ENCODE measurements around the gene BTBD18. TPM values are rescaled to one million over a fixed set of nuclear protein-coding genes. Genes with fewer than 3 reads are reported as not detected.
A peak's percentile ranks its signal among the peaks of the same experiment; 100 is the strongest.

BTBD18 gene
- total and polyA plus RNA-seq, 10 of the 15 experiments (the other 5 are each of a cell fraction or from before 2014, with no cell fraction given), result 0.05 to 0.58 (median 0.19) TPM; not detected in 6

DNA sequence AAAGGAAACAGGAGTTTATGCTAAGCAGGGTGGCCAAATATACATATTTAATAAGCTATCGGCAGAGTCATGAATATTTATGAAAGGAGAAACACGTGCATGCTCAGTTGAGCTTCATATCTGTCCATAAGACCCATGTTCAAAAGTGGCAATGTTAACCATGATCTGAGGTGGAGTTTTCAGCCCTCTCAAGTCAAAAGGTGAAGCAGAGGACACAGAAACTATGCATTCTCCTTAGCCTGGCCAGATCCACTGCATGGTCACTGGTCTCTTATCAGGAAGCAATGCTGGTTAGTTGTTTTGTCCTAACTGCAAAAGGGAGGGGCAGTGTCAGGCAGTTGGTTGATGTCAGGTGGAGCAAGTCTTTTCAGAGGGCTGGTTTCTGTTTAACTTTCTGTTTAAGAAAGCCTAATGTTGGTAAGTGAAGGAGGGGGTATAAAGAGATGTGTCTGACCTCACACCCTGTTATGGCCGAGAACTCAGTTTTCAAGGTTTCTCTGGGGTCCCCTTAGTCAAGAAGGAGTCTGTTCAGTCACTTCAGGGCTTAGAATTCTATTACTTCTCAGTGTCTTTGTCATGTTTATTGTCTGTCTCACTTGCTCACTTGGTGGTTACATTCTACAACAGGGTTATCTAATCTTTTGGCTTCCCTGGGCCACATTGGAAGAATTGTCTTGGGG, 15.9 kb downstream of the BTBD18 start:
- ChIA-PET CTCF (interaction anchor here (0.9 to 1.0 kb wide), 3 partner anchors 16 to 65 kb away, joined by 3 to 4 read pairs (median 4); partner anchors contain the start of gene BTBD18), RAD21 (ENCODE audit: unreplicated experiment) (no interaction called here), POLR2A (interaction anchor here (0.5 to 0.6 kb wide), 2 partner anchors 10 to 793 kb away, joined by 3 to 4 read pairs; no protein-coding TSS in a partner anchor), SMC1A (ENCODE audit: uncharacterized antibody, unreplicated experiment) (interaction anchor here (1.1 to 1.4 kb wide), 2 partner anchors 22 to 65 kb away, joined by 3 to 4 read pairs; no protein-coding TSS in a partner anchor)
- no peak overlapping the region for H3K4me3 ChIP-seq
- H3K36me3 ChIP-seq (ENCODE audit: control insufficient read depth in 2 of 2, insufficient read depth in 2 of 2, low read length in 1 of 2), result peaks cover 9 to 13% of the 10 kb centered on the region in 2 experiments; a peak in 3 of 4 replicates
- no peaks in the 10 kb centered on the region for H3K9me3 ChIP-seq (replicated peaks; ENCODE audit: control insufficient read depth, insufficient read depth, low read length)
- H3K9ac ChIP-seq (ENCODE audit: control insufficient read depth, insufficient read depth, low read length), result no peak overlapping the region; the same call in 1 of the 2 replicates
- ATAC-seq, result peak; percentile 46
- no peak for DNase-seq (ENCODE audit: low read depth, low spot score)
- H3K4me1 ChIP-seq (ENCODE audit: control insufficient read depth, insufficient read depth, low read length), result peaks cover 3% of the 10 kb centered on the region; the same call in 1 of the 2 replicates
- no peaks in the 10 kb centered on the region for H4K20me1 ChIP-seq (ENCODE audit: control insufficient read depth, insufficient read depth)
- 29% methylated on average over 3 of the region's 3 CpGs for WGBS (ENCODE audit: insufficient coverage, insufficient replicate concordance, low lambda C conversion rate, missing lambda C conversion rate)
- H3K79me2 ChIP-seq (ENCODE audit: control insufficient read depth, insufficient read depth, low read length), result peaks cover 21% of the 10 kb centered on the region
- 0 out of 2 replicates have a peak overlapping the region, but pooled peaks have one; percentile 1 for H3K27ac ChIP-seq (ENCODE audit: control insufficient read depth, insufficient read depth)
- H3K27me3 ChIP-seq (replicated peaks in 1 of 2; ENCODE audit: control insufficient read depth in 2 of 2, insufficient read depth in 2 of 2, low read length in 1 of 2), result no peaks in the 10 kb centered on the region
- intact Hi-C loops (cut with micrococcal nuclease; ENCODE audit: unreplicated experiment) (no loop called here), in situ Hi-C loops (cut with MboI) (no loop called here)
- FAIRE-seq, result no peak
- TF ChIP-seq, protein P1, sequence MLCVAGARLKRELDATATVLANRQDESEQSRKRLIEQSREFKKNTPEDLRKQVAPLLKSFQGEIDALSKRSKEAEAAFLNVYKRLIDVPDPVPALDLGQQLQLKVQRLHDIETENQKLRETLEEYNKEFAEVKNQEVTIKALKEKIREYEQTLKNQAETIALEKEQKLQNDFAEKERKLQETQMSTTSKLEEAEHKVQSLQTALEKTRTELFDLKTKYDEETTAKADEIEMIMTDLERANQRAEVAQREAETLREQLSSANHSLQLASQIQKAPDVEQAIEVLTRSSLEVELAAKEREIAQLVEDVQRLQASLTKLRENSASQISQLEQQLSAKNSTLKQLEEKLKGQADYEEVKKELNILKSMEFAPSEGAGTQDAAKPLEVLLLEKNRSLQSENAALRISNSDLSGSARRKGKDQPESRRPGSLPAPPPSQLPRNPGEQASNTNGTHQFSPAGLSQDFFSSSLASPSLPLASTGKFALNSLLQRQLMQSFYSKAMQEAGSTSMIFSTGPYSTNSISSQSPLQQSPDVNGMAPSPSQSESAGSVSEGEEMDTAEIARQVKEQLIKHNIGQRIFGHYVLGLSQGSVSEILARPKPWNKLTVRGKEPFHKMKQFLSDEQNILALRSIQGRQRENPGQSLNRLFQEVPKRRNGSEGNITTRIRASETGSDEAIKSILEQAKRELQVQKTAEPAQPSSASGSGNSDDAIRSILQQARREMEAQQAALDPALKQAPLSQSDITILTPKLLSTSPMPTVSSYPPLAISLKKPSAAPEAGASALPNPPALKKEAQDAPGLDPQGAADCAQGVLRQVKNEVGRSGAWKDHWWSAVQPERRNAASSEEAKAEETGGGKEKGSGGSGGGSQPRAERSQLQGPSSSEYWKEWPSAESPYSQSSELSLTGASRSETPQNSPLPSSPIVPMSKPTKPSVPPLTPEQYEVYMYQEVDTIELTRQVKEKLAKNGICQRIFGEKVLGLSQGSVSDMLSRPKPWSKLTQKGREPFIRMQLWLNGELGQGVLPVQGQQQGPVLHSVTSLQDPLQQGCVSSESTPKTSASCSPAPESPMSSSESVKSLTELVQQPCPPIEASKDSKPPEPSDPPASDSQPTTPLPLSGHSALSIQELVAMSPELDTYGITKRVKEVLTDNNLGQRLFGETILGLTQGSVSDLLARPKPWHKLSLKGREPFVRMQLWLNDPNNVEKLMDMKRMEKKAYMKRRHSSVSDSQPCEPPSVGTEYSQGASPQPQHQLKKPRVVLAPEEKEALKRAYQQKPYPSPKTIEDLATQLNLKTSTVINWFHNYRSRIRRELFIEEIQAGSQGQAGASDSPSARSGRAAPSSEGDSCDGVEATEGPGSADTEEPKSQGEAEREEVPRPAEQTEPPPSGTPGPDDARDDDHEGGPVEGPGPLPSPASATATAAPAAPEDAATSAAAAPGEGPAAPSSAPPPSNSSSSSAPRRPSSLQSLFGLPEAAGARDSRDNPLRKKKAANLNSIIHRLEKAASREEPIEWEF (IDR thresholded peaks at IDR 0.05; ENCODE audit: insufficient replicate concordance, low read depth, low read length), result no peak
- 0 out of 2 replicates have a peak, but pooled peaks have one; percentile 29 for TF ChIP-seq POLR2AphosphoS5 (IDR thresholded peaks at IDR 0.05; ENCODE audit: low read length)
- no peak overlapping the region for H3K4me2 ChIP-seq (ENCODE audit: control insufficient read depth, insufficient read depth)
- BruUV-seq (replicated peaks), result no TSS peak
- no peak overlapping the region for H2AFZ ChIP-seq (ENCODE audit: control insufficient read depth, low read depth, low read length)
